ENCODE measurements around the gene NLRP11. TPM values are rescaled to one million over a fixed set of nuclear protein-coding genes. Genes with fewer than 3 reads are reported as not detected.
"Not testable (repeated sequence)": the region's sequence is repeated elsewhere in the genome, so short reads cannot be mapped to it uniquely, and the experiment has no call there.

Gene NLRP11
- total RNA-seq, 5 donors from 2014 or later (not counting 1 experiment from before 2014, with no cell fraction given), result not detected

DNA sequence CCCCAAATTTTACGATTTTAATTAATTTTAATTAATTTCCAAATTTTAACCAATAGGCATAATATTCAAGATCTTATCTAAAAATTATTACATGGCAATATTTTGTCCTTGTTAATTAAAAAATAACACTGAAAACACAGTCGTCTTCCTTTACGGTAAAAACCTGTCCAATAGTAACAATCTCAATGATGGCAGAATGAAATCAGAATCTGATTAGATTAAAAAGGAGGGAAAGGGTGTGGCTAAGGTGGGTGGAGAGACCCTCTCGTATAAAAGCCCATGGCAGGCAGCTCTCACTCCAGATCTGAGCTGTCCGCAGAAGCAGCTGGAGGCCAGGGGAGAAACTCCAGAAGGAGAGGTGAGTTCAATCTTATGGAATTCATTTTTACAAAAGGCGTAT, 63.0 kb downstream of the NLRP11 start, which contains the start of gene RFPL4AL1:
Gene RFPL4AL1, plus strand, starts transcription at position 301 of the 400 bp plus-strand sequence. CDS start 2,687 bp downstream, outside the sequence.
- H3K4me3 Mint-ChIP-seq; POLR2A ChIA-PET; H3K9me3 ChIP-seq; H3K9me3 Mint-ChIP-seq; H3K4me1 Mint-ChIP-seq; H3K36me3 ChIP-seq (ENCODE audit: control insufficient read depth in 2 of 2, extremely low read depth in 1 of 2, insufficient read depth in 1 of 2, low read length in 1 of 2); ATAC-seq (replicated peaks in 1 of 4); H3K4me3 ChIP-seq (ENCODE audit: control insufficient read depth in 1 of 2, extremely low read depth in 1 of 2, low read length in 1 of 2); H3K27ac Mint-ChIP-seq; H3K27ac ChIP-seq (ENCODE audit: low read length); H3K36me3 Mint-ChIP-seq; H3K4me1 ChIP-seq (ENCODE audit: control insufficient read depth in 1 of 2, extremely low read depth in 1 of 2, insufficient read depth in 2 of 2, low read length in 2 of 2); CTCF ChIA-PET; DNase-seq: not testable (repeated sequence)
- 64% methylated on average over 2 of the region's 6 CpGs for WGBS (ENCODE audit: insufficient coverage)
- H3K27me3 ChIP-seq (replicated peaks in 1 of 2; ENCODE audit: control insufficient read depth in 2 of 2, extremely low read depth in 1 of 2, insufficient read depth in 2 of 2, low read length in 1 of 2), result peaks cover 0 to 10% of the 10 kb centered on the region in 2 experiments
- H3K27me3 Mint-ChIP-seq, result peaks cover 24 to 36% of the 10 kb centered on the region in 2 donors

GRCh38 chr19:55766466-55766865, 65.3 kb downstream of the NLRP11 start:
- Mint-ChIP-seq H3K4me3 (no peak overlapping the region), H3K9me3 (peaks cover 2 to 4% (median 2%) of the 10 kb centered on the region in 3 donors), H3K27ac (no peak overlapping the region), H3K4me1 (no peaks in the 10 kb centered on the region), H3K27me3 (peaks cover 24 to 36% of the 10 kb centered on the region in 2 donors), H3K36me3 (no peaks in the 10 kb centered on the region)
- no peak for ATAC-seq (replicated peaks in 1 of 4)
- POLR2A ChIA-PET, result no interaction called here
- Histone ChIP-seq H3K4me3 (ENCODE audit: control insufficient read depth in 1 of 2, extremely low read depth in 1 of 2, low read length in 1 of 2) (no peak overlapping the region), H3K27me3 (replicated peaks in 1 of 2; ENCODE audit: control insufficient read depth in 2 of 2, extremely low read depth in 1 of 2, insufficient read depth in 2 of 2, low read length in 1 of 2) (peaks cover 0 to 10% of the 10 kb centered on the region in 2 experiments), H3K27ac (ENCODE audit: low read length) (no peak overlapping the region), H3K36me3 (ENCODE audit: control insufficient read depth in 2 of 2, extremely low read depth in 1 of 2, insufficient read depth in 1 of 2, low read length in 1 of 2) (no peaks in the 10 kb centered on the region), H3K4me1 (ENCODE audit: control insufficient read depth in 1 of 2, extremely low read depth in 1 of 2, insufficient read depth in 2 of 2, low read length in 2 of 2) (no peaks in the 10 kb centered on the region), H3K9me3 (no peaks in the 10 kb centered on the region)
- no peak for DNase-seq
- CTCF ChIA-PET, result no interaction called here
- 58% methylated on average over 6 of the region's 7 CpGs for WGBS (ENCODE audit: insufficient coverage)

DNA sequence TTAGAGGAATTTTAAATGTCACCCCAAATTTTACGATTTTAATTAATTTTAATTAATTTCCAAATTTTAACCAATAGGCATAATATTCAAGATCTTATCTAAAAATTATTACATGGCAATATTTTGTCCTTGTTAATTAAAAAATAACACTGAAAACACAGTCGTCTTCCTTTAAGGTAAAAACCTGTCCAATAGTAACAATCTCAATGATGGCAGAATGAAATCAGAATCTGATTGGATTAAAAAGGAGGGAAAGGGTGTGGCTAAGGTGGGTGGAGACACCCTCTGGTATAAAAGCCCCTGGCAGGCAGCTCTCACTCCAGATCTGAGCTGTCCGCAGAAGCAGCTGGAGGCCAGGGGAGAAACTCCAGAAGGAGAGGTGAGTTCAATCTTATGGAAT, 73.0 kb downstream of the NLRP11 start, which contains the start of gene RFPL4A:
Gene RFPL4A, plus strand, starts transcription at position 301 of the 400 bp plus-strand sequence. CDS start 2,704 bp downstream, outside the sequence.
- H3K27ac ChIP-seq (ENCODE audit: low read length); H3K4me1 Mint-ChIP-seq; H3K36me3 ChIP-seq (ENCODE audit: control insufficient read depth in 2 of 2, extremely low read depth in 1 of 2, insufficient read depth in 1 of 2, low read length in 1 of 2); H3K27me3 ChIP-seq (replicated peaks in 1 of 2; ENCODE audit: control insufficient read depth in 2 of 2, extremely low read depth in 1 of 2, insufficient read depth in 2 of 2, low read length in 1 of 2); H3K36me3 Mint-ChIP-seq; H3K4me1 ChIP-seq (ENCODE audit: control insufficient read depth in 1 of 2, extremely low read depth in 1 of 2, insufficient read depth in 2 of 2, low read length in 2 of 2); H3K27ac Mint-ChIP-seq; H3K4me3 ChIP-seq (ENCODE audit: control insufficient read depth in 1 of 2, extremely low read depth in 1 of 2, low read length in 1 of 2); POLR2A ChIA-PET; H3K9me3 ChIP-seq; ATAC-seq (replicated peaks in 1 of 4); H3K4me3 Mint-ChIP-seq; DNase-seq; CTCF ChIA-PET: not testable (repeated sequence)
- Mint-ChIP-seq H3K9me3 (peaks cover 0 to 14% (median 10%) of the 10 kb centered on the region in 3 donors), H3K27me3 (peaks cover 8 to 21% of the 10 kb centered on the region in 2 donors)
- no CpG with 5 or more reads among the region's 3 CpGs for WGBS (ENCODE audit: insufficient coverage)

GRCh38 chr19:55756808-55757207, 75.0 kb downstream of the NLRP11 start:
- H3K27me3 ChIP-seq (replicated peaks in 1 of 2; ENCODE audit: control insufficient read depth in 2 of 2, extremely low read depth in 1 of 2, insufficient read depth in 2 of 2, low read length in 1 of 2); H3K4me1 Mint-ChIP-seq; H3K27ac Mint-ChIP-seq; ATAC-seq (replicated peaks in 1 of 4); H3K4me3 Mint-ChIP-seq; H3K27ac ChIP-seq (ENCODE audit: low read length); H3K36me3 ChIP-seq (ENCODE audit: control insufficient read depth in 2 of 2, extremely low read depth in 1 of 2, insufficient read depth in 1 of 2, low read length in 1 of 2); H3K4me3 ChIP-seq (ENCODE audit: control insufficient read depth in 1 of 2, extremely low read depth in 1 of 2, low read length in 1 of 2); H3K36me3 Mint-ChIP-seq; CTCF ChIA-PET; H3K4me1 ChIP-seq (ENCODE audit: control insufficient read depth in 1 of 2, extremely low read depth in 1 of 2, insufficient read depth in 2 of 2, low read length in 2 of 2); DNase-seq; H3K9me3 ChIP-seq; POLR2A ChIA-PET: not testable (repeated sequence)
- peaks cover 0 to 14% (median 10%) of the 10 kb centered on the region in 3 donors for H3K9me3 Mint-ChIP-seq
- 73% methylated on average over 4 of the region's 4 CpGs for WGBS (ENCODE audit: insufficient coverage)
- H3K27me3 Mint-ChIP-seq, result peaks cover 8 to 25% of the 10 kb centered on the region in 2 donors

DNA sequence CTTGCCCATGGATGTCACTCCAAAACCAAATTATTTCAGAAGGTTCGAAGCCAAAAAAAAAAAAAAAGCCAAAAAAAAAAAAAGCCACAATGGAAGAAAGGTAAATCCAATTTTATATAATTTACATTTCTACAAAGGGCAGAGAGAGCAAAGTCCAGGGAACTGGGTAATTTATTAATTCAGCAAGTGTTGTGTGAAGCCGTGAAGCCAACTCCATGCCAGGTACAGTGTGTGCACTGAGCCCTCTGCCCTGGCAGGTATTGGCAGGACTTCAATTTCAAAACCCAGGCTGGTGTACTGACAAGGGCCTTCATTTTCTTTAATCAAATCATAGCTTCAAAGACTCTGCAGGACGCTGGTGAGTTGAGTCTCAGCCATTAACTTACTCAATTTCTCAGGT, 78.4 kb downstream of the NLRP11 start:
- peaks cover 8 to 16% of the 10 kb centered on the region in 2 donors for H3K27me3 Mint-ChIP-seq
- H3K9me3 Mint-ChIP-seq, result peaks cover 0 to 6% (median 5%) of the 10 kb centered on the region in 3 donors
- Histone ChIP-seq H3K27ac (ENCODE audit: low read length) (no peak overlapping the region), H3K4me1 (ENCODE audit: control insufficient read depth in 1 of 2, extremely low read depth in 1 of 2, insufficient read depth in 2 of 2, low read length in 2 of 2) (no peaks in the 10 kb centered on the region), H3K36me3 (ENCODE audit: control insufficient read depth in 2 of 2, extremely low read depth in 1 of 2, insufficient read depth in 1 of 2, low read length in 1 of 2) (no peaks in the 10 kb centered on the region), H3K9me3 (no peaks in the 10 kb centered on the region), H3K4me3 (ENCODE audit: control insufficient read depth in 1 of 2, extremely low read depth in 1 of 2, low read length in 1 of 2) (no peak overlapping the region), H3K27me3 (replicated peaks in 1 of 2; ENCODE audit: control insufficient read depth in 2 of 2, extremely low read depth in 1 of 2, insufficient read depth in 2 of 2, low read length in 1 of 2) (peaks cover 0 to 8% of the 10 kb centered on the region in 2 experiments)
- H3K4me3 Mint-ChIP-seq, result no peak overlapping the region
- no peak for DNase-seq
- H3K27ac Mint-ChIP-seq, result no peak overlapping the region
- POLR2A ChIA-PET, result interaction anchor here in 1 of 2 donors (0.7 kb wide), 1 partner anchor 1066 kb away, joined by 5 read pairs; no protein-coding TSS in a partner anchor
- H3K36me3 Mint-ChIP-seq, result no peaks in the 10 kb centered on the region
- no peaks in the 10 kb centered on the region for H3K4me1 Mint-ChIP-seq
- WGBS (ENCODE audit: insufficient coverage), result no CpG with 5 or more reads among the region's 3 CpGs
- ATAC-seq (replicated peaks in 1 of 4), result no peak
- CTCF ChIA-PET, result no interaction called here

DNA sequence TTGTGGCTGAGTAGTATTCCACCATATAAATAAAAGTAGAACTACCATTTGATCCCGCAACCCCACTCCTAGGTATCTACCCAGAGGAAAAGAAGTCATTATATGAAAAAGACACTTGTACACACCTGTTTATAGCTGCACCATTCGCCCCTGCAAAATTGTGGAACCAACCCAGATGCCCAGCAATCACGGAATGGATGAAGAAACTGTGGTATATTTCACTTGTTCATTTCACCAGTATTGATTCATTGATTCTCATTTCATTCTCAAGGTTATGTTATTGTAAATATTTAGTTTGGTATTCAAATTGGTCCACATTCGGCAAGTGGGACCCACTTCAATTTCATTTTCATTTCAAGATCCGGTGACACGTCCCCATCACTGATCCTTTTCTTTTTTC, 81.1 kb downstream of the NLRP11 start:
- no peak overlapping the region for H3K27ac ChIP-seq (ENCODE audit: low read length)
- H3K4me3 ChIP-seq (ENCODE audit: control insufficient read depth in 1 of 2, extremely low read depth in 1 of 2, low read length in 1 of 2), result no peak overlapping the region
- Mint-ChIP-seq H3K9me3 (no peaks in the 10 kb centered on the region), H3K27ac (no peak overlapping the region), H3K4me3 (no peak overlapping the region), H3K27me3 (peaks cover 5 to 9% of the 10 kb centered on the region in 2 donors), H3K36me3 (no peaks in the 10 kb centered on the region), H3K4me1 (no peaks in the 10 kb centered on the region)
- DNase-seq (no peak), ATAC-seq (replicated peaks in 1 of 4) (no peak)
- no peaks in the 10 kb centered on the region for H3K36me3 ChIP-seq (ENCODE audit: control insufficient read depth in 2 of 2, extremely low read depth in 1 of 2, insufficient read depth in 1 of 2, low read length in 1 of 2)
- no peaks in the 10 kb centered on the region for H3K9me3 ChIP-seq
- WGBS (ENCODE audit: insufficient coverage), result no CpG with 5 or more reads among the region's 6 CpGs
- H3K4me1 ChIP-seq (ENCODE audit: control insufficient read depth in 1 of 2, extremely low read depth in 1 of 2, insufficient read depth in 2 of 2, low read length in 2 of 2), result no peaks in the 10 kb centered on the region
- CTCF ChIA-PET, result no interaction called here
- POLR2A ChIA-PET, result no interaction called here
- H3K27me3 ChIP-seq (replicated peaks in 1 of 2; ENCODE audit: control insufficient read depth in 2 of 2, extremely low read depth in 1 of 2, insufficient read depth in 2 of 2, low read length in 1 of 2), result peaks cover 0 to 3% of the 10 kb centered on the region in 2 experiments

- Mint-ChIP-seq H3K27ac (no peak within 1 kb of the TSS), H3K27me3 (peaks cover 13 to 19% of the 10 kb centered on the region in 2 donors), H3K9me3 (no peaks in the 10 kb centered on the region), H3K4me3 (no peak within 1 kb of the TSS), H3K4me1 (no peaks in the 10 kb centered on the region), H3K36me3 (no peaks in the 10 kb centered on the region)
- POLR2A ChIA-PET, result no interaction called here
- DNase-seq (no peak), ATAC-seq (replicated peaks in 1 of 4) (no peak)
- CTCF ChIA-PET, result no interaction called here
- Histone ChIP-seq H3K9me3 (no peaks in the 10 kb centered on the region), H3K27me3 (replicated peaks in 1 of 2; ENCODE audit: control insufficient read depth in 2 of 2, extremely low read depth in 1 of 2, insufficient read depth in 2 of 2, low read length in 1 of 2) (peaks cover 0 to 13% of the 10 kb centered on the region in 2 experiments), H3K27ac (ENCODE audit: low read length) (no peak within 1 kb of the TSS), H3K36me3 (ENCODE audit: control insufficient read depth in 2 of 2, extremely low read depth in 1 of 2, insufficient read depth in 1 of 2, low read length in 1 of 2) (no peaks in the 10 kb centered on the region), H3K4me1 (ENCODE audit: control insufficient read depth in 1 of 2, extremely low read depth in 1 of 2, insufficient read depth in 2 of 2, low read length in 2 of 2) (no peaks in the 10 kb centered on the region), H3K4me3 (ENCODE audit: control insufficient read depth in 1 of 2, extremely low read depth in 1 of 2, low read length in 1 of 2) (no peak within 1 kb of the TSS)
- no CpG with 5 or more reads among the region's 3 CpGs for WGBS (ENCODE audit: insufficient coverage)
Measured at GRCh38 chr19:55738302-55738701, 93.5 kb downstream of the NLRP11 start, which contains the start of gene NLRP9. Gene NLRP9, minus strand, starts transcription at chr19:55738402. Its CDS starts 28 bp downstream, at chr19:55738374.
